ENCODE data around the gene DCN. TPM values are rescaled to one million over a fixed set of nuclear protein-coding genes. Genes with fewer than 3 reads are reported as not detected.

The DCN gene
- total RNA-seq, 1 experiment from 2014 or later = not detected

GRCh38 chr12:91106283-91106682 is 76.3 kb downstream of the DCN start:
- Histone ChIP-seq H3K9me3 (ENCODE audit: low read length) (no peaks in the 10 kb centered on the region), H3K4me2 (ENCODE audit: low read length) (no peak overlapping the region), H3K9ac (ENCODE audit: low read length) (no peak overlapping the region), H3K79me2 (ENCODE audit: low read length) (no peaks in the 10 kb centered on the region), H3K36me3 (ENCODE audit: low read depth, low read length) (no peaks in the 10 kb centered on the region), H4K20me1 (ENCODE audit: low read length) (no peaks in the 10 kb centered on the region), H3K27ac (ENCODE audit: low read length) (no peak overlapping the region), H3K4me1 (ENCODE audit: insufficient read depth, low read length) (peaks cover 6% of the 10 kb centered on the region), H3K9me2 (replicated peaks; ENCODE audit: low read length) (no peaks in the 10 kb centered on the region), H2AFZ (ENCODE audit: low read length) (no peak overlapping the region), H3F3A (ENCODE audit: low read length, unreplicated experiment) (no peaks in the 10 kb centered on the region), H3K4me3 (ENCODE audit: low read length) (no peak overlapping the region), H3K27me3 (ENCODE audit: low read length) (no peaks in the 10 kb centered on the region)
- BruUV-seq (replicated peaks) = no TSS peak
- no peak for ATAC-seq
- no peak for DNase-seq
- CTCF ChIA-PET = no interaction called here
- POLR2A ChIA-PET (ENCODE audit: unreplicated experiment) = no interaction called here
- TF ChIP-seq CTCF (conservative IDR thresholded peaks at IDR 0.05; ENCODE audit: low read depth, low read length) (no peak), EZH2phosphoT487 (IDR thresholded peaks at IDR 0.05; ENCODE audit: borderline replicate concordance, low read length) (no peak), EZH2 (IDR thresholded peaks at IDR 0.05; ENCODE audit: low read length, unreplicated experiment) (no peak)
- intact Hi-C loops (cut with micrococcal nuclease) = no loop called here

- intact Hi-C loops (cut with micrococcal nuclease) = no loop called here
- no peak for ATAC-seq
- Histone ChIP-seq H3K27me3 (ENCODE audit: low read length) (no peaks in the 10 kb centered on the region), H3K9me2 (replicated peaks; ENCODE audit: low read length) (no peaks in the 10 kb centered on the region), H3K36me3 (ENCODE audit: low read depth, low read length) (no peaks in the 10 kb centered on the region), H4K20me1 (ENCODE audit: low read length) (no peaks in the 10 kb centered on the region), H3K9ac (ENCODE audit: low read length) (no peak overlapping the region), H3K79me2 (ENCODE audit: low read length) (no peaks in the 10 kb centered on the region), H3K9me3 (ENCODE audit: low read length) (no peaks in the 10 kb centered on the region), H3K4me3 (ENCODE audit: low read length) (no peak overlapping the region), H3K27ac (ENCODE audit: low read length) (no peak overlapping the region), H3K4me2 (ENCODE audit: low read length) (no peak overlapping the region), H2AFZ (ENCODE audit: low read length) (no peak overlapping the region), H3F3A (ENCODE audit: low read length, unreplicated experiment) (no peaks in the 10 kb centered on the region), H3K4me1 (ENCODE audit: insufficient read depth, low read length) (peaks cover under 1% of the 10 kb centered on the region; the same call in 1 of the 2 replicates)
- no TSS peak for BruUV-seq (replicated peaks)
- no peak for TF ChIP-seq CTCF (conservative IDR thresholded peaks at IDR 0.05; ENCODE audit: low read depth, low read length)
- no peak for TF ChIP-seq EZH2phosphoT487 (IDR thresholded peaks at IDR 0.05; ENCODE audit: borderline replicate concordance, low read length)
- no peak for TF ChIP-seq EZH2 (IDR thresholded peaks at IDR 0.05; ENCODE audit: low read length, unreplicated experiment)
- DNase-seq = no peak
- ChIA-PET POLR2A (ENCODE audit: unreplicated experiment) (no interaction called here), CTCF (no interaction called here)
Observed at GRCh38 chr12:91105807-91106206, 76.8 kb downstream of the DCN start.

DNA sequence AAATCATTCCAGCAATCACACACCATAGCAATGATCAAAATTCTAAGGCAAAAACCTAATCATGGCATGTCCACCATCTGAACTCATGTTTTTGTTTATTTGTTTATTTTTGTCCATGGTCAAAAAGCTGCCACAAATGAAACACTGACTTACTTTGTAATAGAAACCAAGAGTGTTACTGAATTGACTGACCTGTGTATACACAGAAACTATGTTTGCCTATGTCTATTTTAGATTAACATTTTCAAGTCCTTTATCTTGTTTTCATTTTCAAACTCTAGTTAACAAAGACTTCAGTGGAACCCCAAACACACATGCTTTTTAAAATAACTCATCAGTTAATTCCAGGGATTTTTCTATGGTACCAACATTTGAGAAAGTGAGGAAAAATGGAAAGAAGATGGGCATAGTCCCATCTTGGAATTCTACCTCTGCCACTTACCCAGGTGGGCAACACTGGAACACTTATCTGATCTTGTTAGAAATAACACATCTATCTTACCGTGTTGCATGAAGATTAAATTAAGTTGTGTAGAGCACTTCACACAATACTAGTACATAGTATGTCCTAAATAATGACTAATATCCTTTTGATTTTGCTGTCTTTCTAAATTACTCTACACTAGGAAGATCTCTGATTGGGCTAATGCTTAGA is 77.7 kb downstream of the DCN start:
- H3F3A ChIP-seq (ENCODE audit: low read length, unreplicated experiment) = no peaks in the 10 kb centered on the region
- no peak overlapping the region for H3K4me3 ChIP-seq (ENCODE audit: low read length)
- TF ChIP-seq CTCF (conservative IDR thresholded peaks at IDR 0.05; ENCODE audit: low read depth, low read length) (no peak), EZH2 (IDR thresholded peaks at IDR 0.05; ENCODE audit: low read length, unreplicated experiment) (no peak)
- ChIA-PET POLR2A (ENCODE audit: unreplicated experiment) (no interaction called here), CTCF (no interaction called here)
- no peak overlapping the region for H3K27ac ChIP-seq (ENCODE audit: low read length)
- DNase-seq = no peak
- no peaks in the 10 kb centered on the region for H3K9me3 ChIP-seq (ENCODE audit: low read length)
- ATAC-seq = no peak
- BruUV-seq (replicated peaks) = no TSS peak
- no peak overlapping the region for H3K9ac ChIP-seq (ENCODE audit: low read length)
- no peaks in the 10 kb centered on the region for H3K27me3 ChIP-seq (ENCODE audit: low read length)
- intact Hi-C loops (cut with micrococcal nuclease) = no loop called here
- H3K79me2 ChIP-seq (ENCODE audit: low read length) = no peaks in the 10 kb centered on the region
- no peaks in the 10 kb centered on the region for H3K36me3 ChIP-seq (ENCODE audit: low read depth, low read length)
- H3K4me2 ChIP-seq (ENCODE audit: low read length) = no peak overlapping the region
- H3K4me1 ChIP-seq (ENCODE audit: insufficient read depth, low read length) = no peaks in the 10 kb centered on the region
- H2AFZ ChIP-seq (ENCODE audit: low read length) = no peak overlapping the region
- no peaks in the 10 kb centered on the region for H4K20me1 ChIP-seq (ENCODE audit: low read length)
- H3K9me2 ChIP-seq (replicated peaks; ENCODE audit: low read length) = no peaks in the 10 kb centered on the region

Data from PC-3 (cell line).